BJ (cell line): ENCODE results near the gene APLNR. TPM values are rescaled to one million over a fixed set of nuclear protein-coding genes. Genes with fewer than 3 reads are reported as not detected.
"Not testable (repeated sequence)": the region's sequence is repeated elsewhere in the genome, so short reads cannot be mapped to it uniquely, and the experiment has no call there.

ENCODE experiments used
- CTCF ChIA-PET: fragments of 350-600 bp; formaldehyde crosslinking; extraction: SDS; loops from one replicate; lab custom pipeline; 2021; ENCODE audit warnings: antibody characterized with exemption, inconsistent platforms; lab: Yijun Ruan, JAX
- POLR2A ChIA-PET: fragments of 300-600 bp; sonication (Branson Sonifier 250); formaldehyde crosslinking; extraction: SDS; loops from one replicate; lab custom pipeline; 2021; ENCODE audit warnings: antibody characterized with exemption; lab: Charles Lee
- DNase-seq: peaks from one replicate; pipeline ENCODE4 v3.0.0-alpha.2; 2011; ENCODE audit warnings: low read depth
- H3K27me3 ChIP-seq: 2 replicates; pipeline ENCODE4 v1.6.0; 2011; ENCODE audit warnings: low read length; ENCODE audit not compliant: control insufficient read depth, insufficient read depth
- H3K36me3 ChIP-seq: 2 replicates; pipeline ENCODE4 v1.5.1; 2011; ENCODE audit warnings: low read length; ENCODE audit not compliant: control insufficient read depth, insufficient read depth
- H3K4me3 ChIP-seq: 2 replicates; pipeline ENCODE4 v1.5.1; 2011; ENCODE audit warnings: low read depth, mild to moderate bottlenecking, control low read depth, low read length
- polyA minus RNA-seq: library from RNA; depleted of rRNA, polyadenylated mRNA; stranded (reverse); fragments of >200 nt; gene quantifications from 2 replicates; pipeline ENCODE4 v1.2.3, GENCODE V29; 2011; rRNA and poly(A)+ RNA removed
- polyA plus RNA-seq: library from polyadenylated mRNA; depleted of rRNA; stranded (reverse); fragments of >200 nt; gene quantifications from 2 replicates; pipeline ENCODE4 v1.2.3, GENCODE V29; 2011; rRNA removed
- TF ChIP-seq, protein P1 (sequence below): IDR thresholded peaks from 2 replicates; pipeline ENCODE4 v1.5.1; 2011; ENCODE audit warnings: low read depth, mild to moderate bottlenecking, control low read depth, inconsistent platforms, low read length, moderate library complexity; ENCODE audit not compliant: insufficient read depth

Gene APLNR
- polyA plus RNA-seq = not detected in 2 replicates
- polyA minus RNA-seq = not detected in 2 replicates

DNA sequence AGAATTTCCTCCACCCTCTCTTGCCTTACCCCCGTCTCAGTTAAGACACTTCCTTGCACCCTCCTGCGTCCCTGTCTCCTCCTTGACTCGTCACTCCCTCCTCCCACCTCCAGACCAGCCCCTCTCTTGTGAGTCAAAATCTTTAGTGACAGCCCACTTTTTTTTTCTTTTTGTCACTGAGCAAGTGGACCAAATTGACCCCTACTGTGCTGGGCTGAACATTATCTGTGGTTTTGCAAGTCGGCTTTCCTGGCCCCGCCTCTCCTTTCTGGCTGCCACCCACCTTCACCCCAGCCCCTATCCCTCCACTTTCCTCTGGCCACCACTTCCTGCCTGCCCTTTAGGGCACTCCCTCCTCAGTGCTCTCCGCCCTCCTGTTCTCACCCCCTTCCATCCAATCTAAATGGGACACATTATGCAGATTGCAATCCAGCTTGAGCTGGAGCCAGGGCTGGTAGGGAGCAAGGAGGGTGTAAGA is at the start of gene APLNR:
TSS of gene APLNR (minus strand) at position 47 of the 478 bp plus-strand sequence. CDS start 246 bp downstream, outside the sequence.
- H3K27me3 ChIP-seq = peaks cover 14% of the 10 kb centered on the region
- H3K4me3 ChIP-seq = no peak within 1 kb of the TSS
- TF ChIP-seq, protein P1, sequence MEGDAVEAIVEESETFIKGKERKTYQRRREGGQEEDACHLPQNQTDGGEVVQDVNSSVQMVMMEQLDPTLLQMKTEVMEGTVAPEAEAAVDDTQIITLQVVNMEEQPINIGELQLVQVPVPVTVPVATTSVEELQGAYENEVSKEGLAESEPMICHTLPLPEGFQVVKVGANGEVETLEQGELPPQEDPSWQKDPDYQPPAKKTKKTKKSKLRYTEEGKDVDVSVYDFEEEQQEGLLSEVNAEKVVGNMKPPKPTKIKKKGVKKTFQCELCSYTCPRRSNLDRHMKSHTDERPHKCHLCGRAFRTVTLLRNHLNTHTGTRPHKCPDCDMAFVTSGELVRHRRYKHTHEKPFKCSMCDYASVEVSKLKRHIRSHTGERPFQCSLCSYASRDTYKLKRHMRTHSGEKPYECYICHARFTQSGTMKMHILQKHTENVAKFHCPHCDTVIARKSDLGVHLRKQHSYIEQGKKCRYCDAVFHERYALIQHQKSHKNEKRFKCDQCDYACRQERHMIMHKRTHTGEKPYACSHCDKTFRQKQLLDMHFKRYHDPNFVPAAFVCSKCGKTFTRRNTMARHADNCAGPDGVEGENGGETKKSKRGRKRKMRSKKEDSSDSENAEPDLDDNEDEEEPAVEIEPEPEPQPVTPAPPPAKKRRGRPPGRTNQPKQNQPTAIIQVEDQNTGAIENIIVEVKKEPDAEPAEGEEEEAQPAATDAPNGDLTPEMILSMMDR = no peak
- no peaks in the 10 kb centered on the region for H3K36me3 ChIP-seq
- POLR2A ChIA-PET = no interaction called here
- DNase-seq = no peak
- CTCF ChIA-PET = interaction anchor here (7.0 kb wide), 1 partner anchor 13 kb away, joined by 64 read pairs; no protein-coding TSS in a partner anchor

DNA sequence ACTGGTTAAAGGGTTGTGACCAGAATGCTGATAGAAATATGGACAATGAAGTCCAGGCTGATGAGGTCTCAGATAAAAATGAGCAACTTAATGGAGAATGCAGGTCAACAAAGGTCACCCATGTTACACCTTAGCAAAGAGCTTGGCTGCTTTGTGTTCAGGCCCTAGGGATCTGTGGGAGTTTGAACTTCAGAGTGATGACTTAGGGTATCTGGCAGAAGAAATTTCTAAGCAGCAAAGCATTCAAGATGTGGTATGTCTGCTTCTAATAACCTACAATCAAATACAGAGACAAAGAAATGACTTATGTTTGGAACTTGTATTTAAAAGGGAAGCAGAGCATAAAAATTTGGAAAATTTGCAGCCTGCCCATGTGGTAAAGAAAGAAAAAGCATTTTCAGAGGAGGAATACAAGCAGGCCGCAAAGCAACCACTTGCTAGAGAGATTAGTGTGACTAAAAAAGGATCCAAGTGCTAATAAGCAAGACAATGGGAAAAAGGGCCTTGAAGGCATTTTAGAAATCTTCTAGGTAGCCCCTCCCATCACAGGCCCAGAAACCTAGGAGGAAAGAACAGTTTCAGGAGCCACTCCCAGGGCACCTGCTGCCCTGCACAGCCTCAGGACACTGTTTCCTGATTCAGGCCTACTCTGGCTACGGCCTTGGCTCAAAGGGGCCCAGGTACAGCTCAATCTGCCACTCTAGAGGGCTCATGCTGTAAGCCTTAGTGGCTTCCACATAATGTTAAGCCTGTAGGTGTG is 46.4 kb upstream of the APLNR start:
- Histone ChIP-seq H3K27me3 (no peaks in the 10 kb centered on the region), H3K4me3 (no peak overlapping the region), H3K36me3 (no peaks in the 10 kb centered on the region)
- TF ChIP-seq, protein P1 = no peak
- DNase-seq = no peak
- ChIA-PET CTCF (interaction anchor here (1.3 kb wide), 1 partner anchor 28 kb away, joined by 4 read pairs; no protein-coding TSS in a partner anchor), POLR2A (no interaction called here)

DNA sequence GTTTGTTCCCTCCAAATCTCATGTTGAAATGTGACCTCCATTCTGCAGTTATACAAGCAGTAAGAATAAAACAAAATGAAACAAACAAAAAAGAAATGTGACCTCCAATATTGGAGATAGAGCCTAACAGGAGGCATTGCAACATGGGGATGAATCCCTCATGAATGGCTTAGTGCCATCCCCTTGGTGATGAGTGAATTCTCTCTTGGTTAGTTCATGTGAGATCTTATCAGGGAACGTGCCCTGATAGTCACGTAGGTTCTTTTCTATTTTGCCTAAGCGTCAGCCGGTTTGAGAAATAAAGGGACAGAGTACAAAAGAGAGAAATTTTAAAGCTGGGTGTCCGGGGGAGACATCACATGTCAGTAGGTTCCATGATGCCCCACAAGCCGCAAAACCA is 44.5 kb upstream of the APLNR start:
- DNase-seq, H3K36me3 ChIP-seq, H3K27me3 ChIP-seq, POLR2A ChIA-PET, H3K4me3 ChIP-seq, CTCF ChIA-PET: not testable (repeated sequence)

DNA sequence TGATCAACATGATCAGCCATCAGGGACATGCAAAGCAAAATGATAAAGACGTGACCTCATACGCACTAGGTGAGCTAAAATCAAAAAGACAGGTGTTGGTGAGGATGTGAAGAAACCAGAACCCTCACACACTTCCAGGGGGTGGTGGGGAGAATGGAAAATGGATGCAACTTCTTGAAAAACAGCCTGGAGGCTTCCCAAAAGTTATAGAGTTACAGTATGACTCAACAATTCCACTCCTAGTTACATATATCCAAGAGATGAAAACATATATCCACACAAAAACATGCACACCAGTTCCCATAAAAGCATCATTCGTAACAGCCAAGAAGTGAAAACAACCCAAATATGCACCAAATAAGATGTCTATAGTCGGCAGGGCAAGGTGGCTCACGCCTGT is 42.1 kb upstream of the APLNR start:
- H3K27me3 ChIP-seq = no peaks in the 10 kb centered on the region
- ChIA-PET CTCF (interaction anchor here (1.4 to 4.6 kb wide), 6 partner anchors 10 to 438 kb away, joined by 3 to 48 read pairs (median 5); no protein-coding TSS in a partner anchor), POLR2A (interaction anchor here (0.6 to 0.9 kb wide), 3 partner anchors 15 to 56 kb away, joined by 3 to 4 read pairs (median 3); partner anchors contain the start of gene SSRP1)
- no peaks in the 10 kb centered on the region for H3K36me3 ChIP-seq
- TF ChIP-seq, protein P1 = no peak
- no peak overlapping the region for H3K4me3 ChIP-seq
- DNase-seq = no peak

DNA sequence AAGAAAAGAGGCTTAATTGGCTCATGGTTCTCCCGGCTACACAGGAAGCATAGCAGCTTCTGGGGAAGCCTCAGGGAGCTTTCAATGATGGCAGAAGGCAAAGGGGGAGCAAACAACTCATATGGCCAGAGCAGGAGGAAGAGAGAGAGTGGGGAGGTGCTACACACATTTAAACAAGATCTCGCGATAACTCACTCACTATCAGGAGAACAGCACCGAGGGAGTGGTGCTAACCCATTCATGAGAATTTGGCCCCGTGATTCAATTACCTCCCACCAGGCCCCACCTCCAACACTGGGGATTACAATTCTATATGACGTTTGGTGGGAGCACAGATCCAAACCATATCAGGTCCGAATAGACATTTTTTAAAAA is 41.7 kb upstream of the APLNR start:
- CTCF ChIA-PET = interaction anchor here (0.7 to 4.6 kb wide), 7 partner anchors 15 to 438 kb away, joined by 3 to 48 read pairs (median 5); no protein-coding TSS in a partner anchor
- no peak for DNase-seq
- TF ChIP-seq, protein P1 = no peak
- Histone ChIP-seq H3K36me3 (no peaks in the 10 kb centered on the region), H3K4me3 (no peak overlapping the region), H3K27me3 (no peaks in the 10 kb centered on the region)
- POLR2A ChIA-PET = interaction anchor here (0.7 to 1.1 kb wide), 2 partner anchors 15 to 26 kb away, joined by 3 to 4 read pairs; no protein-coding TSS in a partner anchor
